SKM-1 (cell line): ENCODE measurements around the gene WDR73.
"Not testable (repeated sequence)": the region's sequence is repeated elsewhere in the genome, so short reads cannot be mapped to it uniquely, and the experiment has no call there.

Source experiments
- DNase-seq: peaks from one replicate; lab custom pipeline; 2025; ENCODE audit not compliant: unreplicated experiment; lab: John Stamatoyannopoulos, UW

The WDR73 gene

GRCh38 chr15:84658080-84658787, 4.2 kb upstream of the WDR73 start, which contains the start of gene NMB:
TSS of gene NMB (minus strand) at chr15:84658199. CDS start at chr15:84658152, 47 bp downstream.
- DNase-seq = peak; percentile 71

- no peak for DNase-seq
Observed at GRCh38 chr15:84657748-84658079, 3.6 kb upstream of the WDR73 start.

DNA sequence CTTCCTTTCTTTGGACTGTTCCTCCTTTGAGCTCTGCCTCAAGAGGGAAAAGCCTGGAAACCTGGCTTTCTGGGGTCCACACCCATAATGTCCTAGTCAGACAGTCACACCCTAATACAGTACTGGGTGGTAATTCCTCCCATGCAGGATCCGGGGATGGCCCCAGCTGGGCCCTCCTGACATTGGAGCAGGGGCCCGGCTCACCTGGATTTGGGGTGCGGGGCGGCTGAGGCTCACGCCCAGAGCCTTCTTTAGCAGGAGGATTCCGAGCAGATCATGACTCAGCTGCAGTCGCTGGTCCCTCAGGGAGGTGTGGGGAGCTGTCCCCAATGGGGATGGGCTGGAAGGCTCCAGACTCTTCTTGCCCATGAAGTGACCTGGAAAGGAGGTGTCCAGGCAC, 2.9 kb upstream of the WDR73 start:
- DNase-seq = no peak

DNA sequence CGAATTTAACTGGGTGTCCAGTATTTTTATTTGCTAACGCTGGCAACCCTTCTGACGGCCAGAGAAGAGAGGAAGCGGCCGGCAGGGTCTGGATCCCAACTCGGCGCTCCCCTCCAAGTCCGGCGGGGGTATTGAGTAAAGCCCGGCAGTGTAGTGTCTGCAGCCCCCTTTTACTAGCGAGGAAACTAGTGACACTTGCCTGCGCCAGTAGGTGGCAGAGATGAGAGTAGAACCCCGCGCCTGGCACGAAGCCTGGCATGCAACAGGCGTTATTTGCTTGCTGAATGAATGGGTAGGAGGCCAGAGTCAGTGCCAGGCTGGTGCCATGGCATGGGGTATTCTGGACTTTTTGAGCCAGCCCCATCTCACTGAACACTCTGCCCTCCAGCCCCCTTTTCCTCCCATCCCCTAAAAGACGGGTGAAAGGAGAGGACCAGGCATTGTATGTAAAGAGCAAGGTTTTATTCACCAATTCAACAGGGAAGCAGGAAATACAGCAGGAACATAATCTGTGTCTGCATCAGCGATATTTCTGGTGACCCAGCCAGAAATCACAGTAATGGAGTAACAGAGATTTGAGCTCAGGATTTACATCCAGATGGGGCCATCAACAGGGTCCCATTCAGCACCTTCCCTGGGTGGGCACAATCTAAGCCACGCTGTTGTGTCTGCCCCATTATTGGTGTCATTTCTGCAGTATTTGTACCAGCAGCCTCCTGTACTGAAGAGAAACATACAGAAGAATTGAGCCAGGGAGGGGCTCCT, 788 bp upstream of the WDR73 start:
- DNase-seq = peak; percentile 34

GRCh38 chr15:84653584-84653909, 536 bp downstream of the WDR73 start:
- DNase-seq = no peak

GRCh38 chr15:84649706-84650105, 4.4 kb downstream of the WDR73 start:
- no peak for DNase-seq

GRCh38 chr15:84648539-84648938, 5.5 kb downstream of the WDR73 start:
- DNase-seq = no peak

DNA sequence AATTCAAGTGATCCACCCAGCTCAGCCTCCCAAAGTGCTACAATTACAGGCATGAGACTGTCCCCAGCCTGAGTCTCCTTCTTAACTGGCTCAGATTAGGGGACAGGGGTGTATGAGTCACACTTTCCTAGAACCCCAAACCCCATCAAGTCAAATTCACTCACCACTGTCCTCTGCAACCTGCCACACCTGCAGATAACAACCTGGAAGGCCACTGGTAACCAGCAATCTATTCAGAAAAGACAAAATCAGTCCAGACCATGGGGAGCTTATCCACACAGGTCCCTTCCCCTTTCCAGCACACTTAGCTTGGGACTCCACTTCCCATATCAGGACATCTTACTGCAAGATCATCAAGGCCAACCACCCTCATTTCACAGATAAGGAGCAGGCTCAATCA, 6.4 kb downstream of the WDR73 start:
- no peak for DNase-seq

GRCh38 chr15:84645997-84646396, 8.1 kb downstream of the WDR73 start:
- DNase-seq = no peak

DNA sequence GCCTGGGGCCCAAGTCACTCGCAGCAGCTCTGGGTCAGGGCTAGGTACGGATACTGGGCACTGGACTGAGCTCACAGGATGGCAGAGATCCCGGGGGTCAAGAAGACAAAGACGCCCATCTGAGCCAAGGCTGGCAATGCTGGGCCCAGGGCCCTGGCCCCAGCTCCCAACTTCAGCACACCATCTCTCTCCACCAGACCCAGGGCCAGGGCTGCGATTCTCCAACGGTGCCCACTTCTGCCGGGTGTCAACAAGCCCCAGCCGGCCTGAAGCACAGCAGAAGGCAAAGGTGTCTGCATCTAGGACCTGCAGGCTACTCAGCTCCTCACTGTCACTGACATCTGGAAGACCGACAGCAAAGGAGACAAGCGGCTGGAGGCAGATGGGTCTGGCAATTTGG, 8.6 kb downstream of the WDR73 start:
- no peak for DNase-seq

- DNase-seq = no peak
Observed at GRCh38 chr15:84643838-84644237, 10.2 kb downstream of the WDR73 start.

DNA sequence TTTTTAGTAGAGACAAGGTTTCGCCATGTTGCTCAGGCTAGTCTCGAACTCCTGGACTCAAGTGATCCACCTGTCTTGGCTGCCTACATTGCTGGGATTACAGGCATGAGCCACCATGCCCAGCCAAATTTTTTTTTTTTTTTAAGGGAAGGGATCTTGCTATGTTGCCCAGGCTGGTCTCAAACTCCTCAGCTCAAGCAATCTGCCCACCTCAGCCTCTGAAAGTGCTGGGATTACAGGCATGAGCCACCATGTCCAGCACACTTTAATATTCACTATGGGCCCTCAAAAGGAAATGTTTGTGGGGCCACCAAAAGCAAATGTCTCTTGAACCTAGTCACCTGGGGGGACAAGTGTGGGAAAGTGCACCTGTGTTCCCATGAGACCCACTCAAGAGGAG, 11.4 kb downstream of the WDR73 start:
- DNase-seq = not testable (repeated sequence)

- not testable (repeated sequence) for DNase-seq
Observed at GRCh38 chr15:84641871-84642270, 12.2 kb downstream of the WDR73 start.

GRCh38 chr15:84638103-84638502, 16.0 kb downstream of the WDR73 start:
- DNase-seq = no peak

DNA sequence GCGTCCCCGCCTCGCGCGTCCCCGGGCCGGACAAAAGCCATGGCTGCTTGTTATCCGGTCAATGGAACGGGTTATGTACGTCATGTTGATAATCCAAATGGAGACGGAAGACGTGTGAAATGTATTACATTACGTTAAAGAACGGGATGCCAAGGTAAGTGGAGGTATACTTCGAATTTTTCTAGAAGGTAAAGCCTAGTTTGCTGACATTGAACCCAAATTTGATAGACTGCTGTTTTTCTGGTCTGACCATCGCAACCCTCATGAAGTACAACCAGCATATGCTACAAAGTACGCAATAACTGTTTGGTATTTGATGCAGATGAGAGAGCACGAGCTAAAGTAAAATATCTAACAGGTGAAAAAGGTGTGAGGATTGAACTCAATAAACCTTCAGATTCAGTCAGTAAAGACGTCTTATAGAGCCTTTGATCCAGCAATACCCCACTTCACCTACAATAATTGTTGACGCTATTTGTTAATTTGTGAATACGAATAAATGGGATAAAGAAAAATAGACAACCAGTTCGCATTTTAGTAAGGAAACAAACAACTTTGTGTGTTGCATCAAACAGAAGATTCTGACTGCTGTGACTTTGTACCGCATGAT, 19.8 kb downstream of the WDR73 start:
- DNase-seq = no peak

DNA sequence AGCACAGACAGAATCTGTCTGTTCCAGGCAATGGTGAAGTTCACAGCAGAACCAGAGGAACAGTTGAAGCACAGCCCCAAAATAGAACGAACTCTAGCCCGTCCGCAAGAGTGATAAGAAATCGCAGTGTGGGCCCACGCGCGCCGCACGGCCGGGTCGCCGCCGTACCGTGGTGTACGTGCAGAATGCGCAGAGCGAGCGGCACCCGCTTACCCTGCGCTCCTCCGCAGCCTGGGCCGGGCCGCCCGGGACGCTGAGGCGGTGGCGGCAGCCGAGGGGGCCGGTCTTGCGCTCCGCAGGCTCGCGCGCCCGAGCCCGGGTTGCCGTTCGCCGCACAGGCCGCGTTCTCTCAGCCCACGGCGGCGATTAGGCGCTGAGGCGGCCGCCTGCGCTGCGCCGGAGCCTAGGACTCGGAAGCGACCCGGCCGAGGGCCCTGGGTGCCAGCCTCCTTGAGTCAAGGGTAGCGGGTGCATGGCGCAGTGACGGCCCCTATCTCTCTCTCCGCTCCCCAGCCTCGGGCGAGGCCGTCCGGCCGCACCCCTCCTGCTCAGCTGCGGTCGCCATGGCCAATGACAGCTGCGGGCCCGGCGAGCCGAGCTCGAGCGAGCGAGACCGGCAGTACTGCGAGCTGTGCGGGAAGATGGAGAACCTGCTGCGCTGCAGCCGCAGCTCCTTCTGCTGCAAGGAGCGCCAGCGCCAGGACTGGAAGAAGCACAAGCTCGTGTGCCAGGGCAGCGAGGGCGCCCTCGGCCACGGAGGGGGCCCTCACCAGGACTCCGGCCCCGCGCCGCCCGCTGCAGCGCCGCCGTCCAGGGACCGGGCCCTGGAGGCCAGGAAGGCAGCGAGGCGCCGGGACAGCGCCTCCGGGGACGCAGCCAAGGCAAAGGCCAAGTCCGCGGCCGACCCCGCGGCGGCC, 20.5 kb downstream of the WDR73 start:
- DNase-seq = no peak

GRCh38 chr15:84631706-84632272, 22.3 kb downstream of the WDR73 start:
- no peak for DNase-seq

DNA sequence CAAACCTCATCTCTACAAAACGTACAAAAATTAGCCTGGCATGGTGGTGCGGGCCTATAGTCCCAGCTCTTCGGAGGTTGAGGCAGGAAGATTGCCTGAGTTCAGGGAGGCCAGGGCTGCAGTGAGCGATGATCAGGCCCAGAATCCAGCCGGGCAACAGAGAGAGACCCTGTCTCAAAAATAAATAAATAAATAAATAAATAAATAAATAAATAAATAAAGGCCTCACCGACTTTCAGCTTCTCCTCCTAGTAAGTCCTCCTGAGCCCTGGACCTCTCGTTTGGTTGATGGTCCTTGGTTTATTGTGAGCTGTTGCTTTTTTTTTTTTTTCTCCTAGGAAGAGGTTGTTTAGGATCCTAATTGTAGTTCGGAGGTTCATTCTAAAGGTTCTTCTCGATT, 25.1 kb downstream of the WDR73 start:
- DNase-seq = no peak

GRCh38 chr15:84625123-84625522, 29.0 kb downstream of the WDR73 start:
- no peak for DNase-seq

DNA sequence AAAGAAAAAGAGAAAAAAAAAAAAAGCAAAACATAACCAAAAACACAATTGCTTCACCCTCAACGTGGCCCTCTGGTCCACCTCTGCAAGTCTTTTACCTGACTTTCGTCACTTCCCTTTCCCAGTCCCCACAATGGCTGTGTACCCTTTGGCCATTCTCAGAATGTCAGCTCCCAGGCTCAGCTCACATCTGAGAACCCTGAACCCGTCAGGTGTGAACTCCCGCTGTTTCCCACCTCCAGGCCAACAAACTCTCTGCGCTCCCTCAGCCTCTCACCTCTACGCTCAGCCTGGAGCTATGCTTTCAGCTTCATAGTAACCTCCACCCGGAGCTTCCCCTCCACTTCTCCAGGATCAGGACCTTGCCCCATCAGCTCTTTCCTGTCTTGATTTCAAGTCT, 29.7 kb downstream of the WDR73 start:
- DNase-seq = no peak

DNA sequence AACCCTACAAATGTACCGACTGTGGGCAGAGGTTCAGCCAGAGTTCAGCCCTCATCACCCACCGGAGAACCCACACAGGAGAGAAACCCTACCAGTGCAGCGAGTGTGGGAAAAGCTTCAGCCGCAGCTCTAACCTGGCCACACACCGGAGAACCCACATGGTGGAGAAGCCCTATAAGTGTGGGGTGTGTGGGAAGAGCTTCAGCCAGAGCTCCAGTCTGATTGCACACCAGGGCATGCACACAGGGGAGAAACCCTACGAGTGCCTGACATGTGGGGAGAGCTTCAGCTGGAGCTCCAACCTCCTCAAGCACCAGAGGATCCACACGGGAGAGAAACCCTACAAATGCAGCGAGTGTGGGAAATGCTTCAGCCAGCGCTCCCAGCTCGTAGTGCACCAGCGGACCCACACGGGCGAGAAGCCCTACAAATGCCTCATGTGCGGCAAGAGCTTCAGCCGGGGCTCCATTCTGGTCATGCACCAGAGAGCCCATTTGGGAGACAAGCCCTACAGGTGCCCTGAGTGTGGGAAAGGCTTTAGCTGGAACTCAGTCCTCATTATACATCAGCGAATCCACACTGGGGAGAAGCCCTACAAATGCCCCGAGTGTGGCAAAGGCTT, 32.6 kb downstream of the WDR73 start:
- no peak for DNase-seq
